Heart right ventricle (tissue), 16 donors: ENCODE data around the gene SLC38A5. TPM values are rescaled to one million over a fixed set of nuclear protein-coding genes. Genes with fewer than 3 reads are reported as not detected.

Experiments used
- ATAC-seq, 8 donors: fragments of 200-7000 bp; cut with Tn5 transposase; one replicate each; pipeline ENCODE4 v1.9.1; 2020; ENCODE audit warnings: mild to moderate bottlenecking in 8 of 8, moderate library complexity in 8 of 8, moderate number of reproducible peaks in 1 of 8
- DNase-seq, 2 donors: peaks; one replicate each; pipeline ENCODE4 v3.0.0-alpha.2; 2020
- H3K27ac ChIP-seq, 10 donors: fragments of 200-600 bp; sonication (generic) in 2 of 10; one replicate each; pipeline versions ENCODE4 v1.5.0 to v1.8.0; 2020 to 2022; ENCODE audit warnings: mild to moderate bottlenecking in 3 of 10
- H3K27me3 ChIP-seq, 7 donors: fragments of 200-600 bp; one replicate each; pipeline ENCODE4 v1.8.0; 2021 to 2022; ENCODE audit warnings: mild to moderate bottlenecking in 2 of 7
- H3K36me3 ChIP-seq, 9 donors: fragments of 200-600 bp; sonication (generic) in 1 of 9; one replicate each; pipeline versions ENCODE4 v1.5.0 to v1.8.0; 2020 to 2022; ENCODE audit warnings: mild to moderate bottlenecking in 2 of 9
- H3K4me1 ChIP-seq, 9 donors: fragments of 200-600 bp; sonication (generic) in 1 of 9; one replicate each; pipeline versions ENCODE4 v1.5.0 to v1.8.0; 2020 to 2022; ENCODE audit warnings: mild to moderate bottlenecking in 4 of 9
- H3K4me3 ChIP-seq, 10 donors: fragments of 200-600 bp; sonication (generic) in 2 of 10; one replicate each; pipeline versions ENCODE4 v1.5.0 to v1.8.0; 2020 to 2022; ENCODE audit warnings: mild to moderate bottlenecking in 7 of 10, moderate library complexity in 2 of 10
- H3K9me3 ChIP-seq, 11 donors: fragments of 200-600 bp in 10 of 11; sonication (generic) in 2 of 11; one replicate each; pipeline versions ENCODE4 v1.5.0 to v1.8.0; 2013 to 2022; ENCODE audit warnings: mild to moderate bottlenecking in 2 of 11, control low read depth in 1 of 11, moderate library complexity in 1 of 11
- WGBS, 2 donors: extraction: QIAGEN DNeasy Blood & Tissue Kit; methylation state at CpG; one replicate each; pipeline ENCODE4 v1.1.7; 2013; ENCODE audit warnings: inconsistent platforms in 1 of 2; 5-methylcytosine and 5-hydroxymethylcytosine counted together
- intact Hi-C, 10 donors: fragments of 100-400 bp; cut with DNase I; formaldehyde crosslinking; loops; one replicate each; pipeline versions ENCODE4 v1.11.1 to v1.14.2; 2022
- polyA plus RNA-seq, 2 donors: library from polyadenylated mRNA; stranded (reverse); fragments of 200-250 nt; gene quantifications; one replicate each; pipeline ENCODE4 v1.2.3, GENCODE V29; 2013
- total RNA-seq, 10 donors: library from RNA; stranded (reverse); fragmentation: NEBNext Ultra II Directional in 3 of 10; extraction: Animal tissue kit (Norgen Biotek cat#: 25700) in 3 of 10; gene quantifications; one replicate each; pipeline versions ENCODE4 v1.2.1 to v1.2.4, GENCODE V29; 2021 to 2023
- TF ChIP-seq, protein P1 (sequence below), 9 donors: fragments of 200-600 bp; sonication (generic) in 2 of 9; IDR thresholded peaks; one replicate each; pipeline versions ENCODE4 v1.5.0 to v1.8.0; 2021 to 2022; ENCODE audit warnings: antibody characterized with exemption in 9 of 9, mild to moderate bottlenecking in 5 of 9, moderate library complexity in 1 of 9
- donor health status: Arrhythmogenic right ventricular cardiomyopathy.
- donor health status: ischemic (EF 13 %, LVEDD 7.1; RV severe dilation, severe dysfunction).
- donor health status: healthy with polysubstance abuse.
- donor health status: DM: no; HTN: yes; CAD: no.
- donor health status: DM: no; HTN: no; CAD: no.
- donor health status: ischemic (EF 25% LVEDD 6.9; RV normal size, moderate dysfunction).
- donor health status: ischemic (EF 25% LVEDD 5.7; RV mildly dilated, moderate dysfunction).
- donor health status: healthy.
- donor health status: DM: yes; HTN: yes; CAD: no.
- donor health status: Ischemic cardiomyopathy.
- donor health status: ischemic (EF 35%, LVEDD 5.7; RV mildly dilated, moderate dysfunction).
- donor health status: nonischemic (EF 11% LVEDD 7.7; RV severe dilation, severe dysfunction).
- donor health status: DM: yes; HTN: yes; CAD: no.
- donor health status: PGD.
- donor health status: ischemic (EF 29% LVEDD 5.4; RV normal size, mild dysfunction).
- donor health status: nonischemic (EF 23%, LVEDD 6.1; RV moderate dilation, normal function).

Gene SLC38A5
- total and polyA plus RNA-seq, 12 donors, result 0.64 to 15.4 (median 1.8) TPM

GRCh38 chrX:48492293-48492910 lies 22.3 kb upstream of the SLC38A5 start:
- WGBS, 2 donors, result 55 to 67% methylated on average over 5 to 7 of the region's 7 CpGs

DNA sequence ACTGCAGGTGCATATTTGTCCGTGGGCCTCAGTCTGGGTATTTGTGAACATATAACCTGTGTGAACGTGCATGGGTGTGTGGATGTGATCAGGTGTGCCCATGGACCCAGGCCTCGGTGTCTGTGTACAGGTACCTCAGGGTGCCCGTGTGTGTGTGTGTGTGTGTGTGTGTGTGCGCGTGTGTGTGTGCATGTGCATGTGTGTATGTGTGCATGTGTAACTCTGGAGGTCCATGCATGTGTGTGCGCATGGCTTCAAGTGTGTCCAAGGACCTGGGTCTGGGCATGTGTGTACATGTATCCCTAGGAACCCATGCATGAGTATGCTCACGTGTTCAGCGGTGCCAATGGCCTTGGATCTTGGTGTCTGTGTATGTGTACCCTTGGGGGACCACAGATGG lies 21.7 kb upstream of the SLC38A5 start:
- no peak for DNase-seq
- intact Hi-C loops, result loop anchor here in 5 of 10 donors (5.0 to 10.0 kb wide), 2 partner anchors 407 to 410 kb away; no protein-coding TSS in a partner anchor

More at GRCh38 chrX:48492293-48492910, 22.3 kb upstream of the SLC38A5 start:
- Histone ChIP-seq H3K9me3 (no peaks in the 10 kb centered on the region), H3K4me3 (no peak overlapping the region), H3K27me3 (peaks cover 0 to 5% (median 0%) of the 10 kb centered on the region in 7 donors), H3K27ac (no peak overlapping the region), H3K4me1 (peaks cover 0 to 3% (median 0%) of the 10 kb centered on the region in 9 donors), H3K36me3 (no peaks in the 10 kb centered on the region)
- TF ChIP-seq, protein P1, sequence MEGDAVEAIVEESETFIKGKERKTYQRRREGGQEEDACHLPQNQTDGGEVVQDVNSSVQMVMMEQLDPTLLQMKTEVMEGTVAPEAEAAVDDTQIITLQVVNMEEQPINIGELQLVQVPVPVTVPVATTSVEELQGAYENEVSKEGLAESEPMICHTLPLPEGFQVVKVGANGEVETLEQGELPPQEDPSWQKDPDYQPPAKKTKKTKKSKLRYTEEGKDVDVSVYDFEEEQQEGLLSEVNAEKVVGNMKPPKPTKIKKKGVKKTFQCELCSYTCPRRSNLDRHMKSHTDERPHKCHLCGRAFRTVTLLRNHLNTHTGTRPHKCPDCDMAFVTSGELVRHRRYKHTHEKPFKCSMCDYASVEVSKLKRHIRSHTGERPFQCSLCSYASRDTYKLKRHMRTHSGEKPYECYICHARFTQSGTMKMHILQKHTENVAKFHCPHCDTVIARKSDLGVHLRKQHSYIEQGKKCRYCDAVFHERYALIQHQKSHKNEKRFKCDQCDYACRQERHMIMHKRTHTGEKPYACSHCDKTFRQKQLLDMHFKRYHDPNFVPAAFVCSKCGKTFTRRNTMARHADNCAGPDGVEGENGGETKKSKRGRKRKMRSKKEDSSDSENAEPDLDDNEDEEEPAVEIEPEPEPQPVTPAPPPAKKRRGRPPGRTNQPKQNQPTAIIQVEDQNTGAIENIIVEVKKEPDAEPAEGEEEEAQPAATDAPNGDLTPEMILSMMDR (IDR thresholded peaks at IDR 0.05), result no peak
- ATAC-seq (peak in 5 of 8 donors; percentile 48 to 55 (median 51)), DNase-seq (no peak)
- intact Hi-C loops, result loop anchor here in 5 of 10 donors (5.0 to 10.0 kb wide), 2 partner anchors 408 to 410 kb away; no protein-coding TSS in a partner anchor

DNA sequence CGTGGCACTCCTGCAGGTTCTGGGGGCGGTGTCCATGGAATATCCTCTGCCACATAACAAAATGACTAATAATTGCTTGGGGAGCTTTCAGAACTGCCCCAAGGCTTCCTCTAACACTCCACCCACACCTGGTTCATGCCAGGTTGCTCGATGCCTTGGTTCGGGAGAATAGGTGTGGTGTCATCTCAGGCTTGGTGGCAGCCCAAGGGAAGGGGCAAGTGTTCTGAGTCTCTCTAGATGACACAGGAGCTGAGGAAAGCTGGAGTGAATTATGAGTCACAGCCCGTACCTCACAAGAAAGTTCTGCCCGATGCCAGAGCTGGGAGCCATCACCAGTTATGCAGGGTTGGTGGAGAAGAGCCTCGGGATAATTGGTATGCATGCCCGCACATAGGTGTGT lies 20.6 kb upstream of the SLC38A5 start:
- ATAC-seq, result no peak
- Histone ChIP-seq H3K27me3 (peaks cover 0 to 5% (median 0%) of the 10 kb centered on the region in 7 donors), H3K4me1 (peaks cover 0 to 3% (median 0%) of the 10 kb centered on the region in 9 donors), H3K4me3 (no peak overlapping the region), H3K9me3 (no peaks in the 10 kb centered on the region), H3K36me3 (peaks cover 0 to 10% (median 0%) of the 10 kb centered on the region in 9 donors), H3K27ac (no peak overlapping the region)
- TF ChIP-seq, protein P1 (IDR thresholded peaks at IDR 0.05), result no peak
- no peak for DNase-seq
- WGBS, 2 donors, result 85 to 88% methylated on average over 8 of the region's 8 CpGs
- intact Hi-C loops, result loop anchor here in 5 of 10 donors (5.0 to 10.0 kb wide), 2 partner anchors 406 to 408 kb away; no protein-coding TSS in a partner anchor

More for the DNA sequence above, 21.7 kb upstream of the SLC38A5 start:
- Histone ChIP-seq H3K4me3 (no peak overlapping the region), H3K27me3 (peaks cover 0 to 5% (median 0%) of the 10 kb centered on the region in 7 donors), H3K27ac (no peak overlapping the region), H3K4me1 (peaks cover 0 to 3% (median 0%) of the 10 kb centered on the region in 9 donors), H3K9me3 (no peaks in the 10 kb centered on the region), H3K36me3 (peaks cover 0 to 3% (median 0%) of the 10 kb centered on the region in 9 donors)
- WGBS, 2 donors, result 90 to 93% methylated on average over 9 of the region's 9 CpGs
- TF ChIP-seq, protein P1 (IDR thresholded peaks at IDR 0.05), result no peak
- ATAC-seq, result no peak

- 72 to 77% methylated on average over 2 of the region's 2 CpGs for WGBS, 2 donors
- peaks cover 0 to 3% (median 0%) of the 10 kb centered on the region in 9 donors for H3K4me1 ChIP-seq
- DNase-seq, result no peak
- peaks cover 0 to 13% (median 0%) of the 10 kb centered on the region in 9 donors for H3K36me3 ChIP-seq
- ATAC-seq, result no peak
- intact Hi-C loops, result loop anchor here in 5 of 10 donors (5.0 to 10.0 kb wide), 2 partner anchors 405 to 408 kb away; no protein-coding TSS in a partner anchor
- no peak overlapping the region for H3K27ac ChIP-seq
- TF ChIP-seq, protein P1 (IDR thresholded peaks at IDR 0.05), result no peak
- H3K4me3 ChIP-seq, result no peak overlapping the region
- H3K27me3 ChIP-seq, result peaks cover 0 to 4% (median 0%) of the 10 kb centered on the region in 7 donors
- H3K9me3 ChIP-seq, result no peaks in the 10 kb centered on the region
These were observed 19.8 kb upstream of the SLC38A5 start for GRCh38 chrX:48489892-48490291.
